NCI-H2107 treated with DMSO at 0.1 percent for 48 hours (cell line): ENCODE data around the gene VSTM4.

Source experiments
- DNase-seq: peaks from one replicate; lab custom pipeline; 2025; ENCODE audit not compliant: unreplicated experiment; lab: John Stamatoyannopoulos, UW

VSTM4 gene

DNA sequence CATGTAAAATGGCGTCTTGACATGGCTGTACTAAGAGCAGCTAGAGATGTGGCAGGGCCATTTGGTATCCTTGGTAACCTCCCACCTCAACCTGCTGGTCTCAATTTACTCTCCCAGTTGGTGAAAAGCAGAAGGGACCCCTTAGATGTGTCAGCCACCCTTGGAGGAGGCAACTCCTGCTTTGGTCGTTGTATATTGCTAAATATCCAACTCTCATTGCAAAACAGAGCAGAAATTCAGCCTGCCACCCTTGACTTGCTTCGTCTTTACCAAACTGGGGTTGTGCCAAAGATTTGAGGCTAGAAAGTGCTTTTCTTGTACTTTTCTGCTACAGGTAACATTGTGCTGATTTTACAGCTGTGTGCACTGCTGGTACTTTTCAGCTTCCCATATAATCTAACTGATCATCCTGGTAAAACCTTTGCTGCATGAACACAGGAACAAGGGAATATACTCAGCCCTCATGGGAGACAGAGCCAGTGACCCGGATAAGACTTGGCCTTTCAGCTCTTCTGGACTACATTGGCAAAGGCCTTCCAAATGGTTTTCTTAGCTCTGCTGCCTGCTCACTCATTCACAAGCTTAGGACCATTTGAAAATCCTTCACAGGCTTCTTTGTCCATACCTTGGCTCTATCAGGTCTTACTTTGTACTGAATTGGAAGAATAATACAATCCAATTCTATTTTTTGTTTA lies 2.2 kb upstream of the VSTM4 start:
- no peak for DNase-seq

DNA sequence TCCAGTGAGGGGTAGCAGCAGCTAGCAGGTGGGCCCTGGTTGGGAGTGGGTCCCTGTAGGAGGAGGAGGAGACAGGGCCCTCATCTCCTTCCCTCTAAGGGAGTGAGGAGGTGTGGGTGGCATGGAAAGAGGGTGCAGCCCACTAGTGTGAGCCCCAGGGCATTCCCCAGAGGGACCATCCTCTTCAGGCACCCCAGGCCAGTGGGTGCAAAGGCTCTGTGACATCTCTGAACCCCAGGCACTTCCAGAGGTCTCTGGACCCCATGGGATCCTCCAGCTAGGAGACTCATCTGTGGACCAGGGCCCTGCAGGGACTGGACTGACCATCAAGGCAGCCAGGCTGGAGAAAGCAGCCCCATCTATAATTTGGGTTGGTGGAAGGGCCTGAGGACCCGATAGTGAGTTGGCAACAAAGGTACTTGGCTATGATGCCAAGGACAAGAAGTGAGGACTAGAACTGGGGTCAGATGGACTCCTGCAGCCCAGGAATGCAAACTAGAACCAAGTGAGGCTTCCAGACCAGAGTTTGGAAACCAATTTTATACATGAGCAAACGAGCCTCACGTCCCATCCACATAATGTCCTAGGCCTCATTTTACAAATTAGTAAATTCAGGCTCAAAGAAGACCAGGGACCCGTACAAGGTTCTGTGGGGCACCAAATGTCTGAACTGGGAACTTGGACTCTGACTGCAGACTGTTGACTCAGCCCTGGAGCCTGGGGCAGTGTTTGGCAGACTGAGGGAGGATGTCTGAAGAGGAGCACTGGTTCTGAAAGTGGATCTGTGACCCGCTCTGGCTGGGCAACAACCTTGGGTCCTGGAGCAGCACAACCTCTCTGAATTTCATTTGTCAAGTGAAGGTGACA lies 1.4 kb upstream of the VSTM4 start:
- DNase-seq: no peak

DNA sequence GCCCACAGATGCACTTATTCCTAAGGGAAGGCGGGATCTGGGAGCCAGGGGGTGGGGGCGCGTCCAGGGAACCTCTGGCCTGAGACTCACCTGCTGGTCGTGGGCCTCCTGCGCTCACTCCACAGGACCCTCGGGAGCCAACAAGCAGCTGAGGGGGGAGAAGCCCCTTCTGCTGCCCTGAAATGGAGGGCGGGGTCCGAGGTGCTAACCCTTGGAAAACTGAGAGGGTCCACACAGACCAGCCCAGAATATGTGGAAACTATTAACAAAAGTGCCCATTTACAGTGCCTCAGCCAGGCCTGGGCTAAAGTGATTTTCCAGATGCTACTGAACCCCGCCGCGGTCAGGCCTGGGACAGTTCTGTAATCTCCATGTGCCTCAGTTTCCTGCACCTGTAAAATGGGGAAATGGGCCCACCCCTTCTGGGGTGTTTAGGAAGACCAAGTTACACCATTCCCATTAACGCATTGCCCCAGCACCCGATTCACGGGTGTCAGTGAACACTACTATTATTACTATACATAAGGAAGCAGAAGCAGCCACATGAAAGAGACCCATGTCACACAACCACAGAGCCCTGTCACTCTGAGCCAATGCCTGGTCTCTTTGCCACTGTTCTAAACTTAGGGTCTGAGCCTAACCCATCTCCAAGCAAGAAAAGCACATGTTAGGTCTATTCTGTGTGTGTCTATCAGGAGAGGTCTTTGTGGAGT lies 630 bp upstream of the VSTM4 start:
- DNase-seq: no peak

DNA sequence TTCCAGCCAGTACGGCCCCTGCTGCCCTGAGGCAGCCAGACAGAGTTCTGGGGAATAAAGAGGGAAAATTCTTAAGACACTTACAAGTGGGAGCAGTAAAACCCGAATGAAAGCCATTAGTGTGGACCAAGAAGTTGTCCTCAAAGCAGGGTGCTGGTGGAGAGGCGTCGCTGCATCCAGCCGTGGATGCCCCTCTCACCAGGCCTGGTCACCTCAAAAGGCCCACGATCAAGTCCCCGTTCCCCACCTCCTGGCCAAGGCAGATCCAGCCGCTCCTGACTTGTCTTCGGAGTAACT lies 656 bp downstream of the VSTM4 start:
- DNase-seq: no peak

DNA sequence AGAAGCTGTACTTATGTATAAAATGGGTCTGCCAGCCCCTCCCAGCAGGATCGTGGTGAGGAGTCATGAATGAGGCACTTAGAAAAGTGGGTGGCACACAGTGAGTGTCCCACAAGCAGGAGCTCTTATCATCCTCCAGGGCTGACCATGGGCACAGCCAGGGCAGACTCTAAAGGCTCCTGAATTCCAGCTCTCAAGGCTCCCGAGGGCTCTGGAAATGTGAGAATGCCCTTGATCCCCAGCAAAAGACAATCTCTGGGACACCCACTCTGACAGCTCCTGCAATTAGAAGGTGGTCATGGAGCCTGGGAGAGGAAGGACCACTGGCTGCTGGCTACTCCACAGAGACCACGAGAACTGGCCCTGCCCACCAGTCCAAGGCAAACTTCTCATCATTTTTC lies 1.6 kb downstream of the VSTM4 start:
- DNase-seq: no peak

DNA sequence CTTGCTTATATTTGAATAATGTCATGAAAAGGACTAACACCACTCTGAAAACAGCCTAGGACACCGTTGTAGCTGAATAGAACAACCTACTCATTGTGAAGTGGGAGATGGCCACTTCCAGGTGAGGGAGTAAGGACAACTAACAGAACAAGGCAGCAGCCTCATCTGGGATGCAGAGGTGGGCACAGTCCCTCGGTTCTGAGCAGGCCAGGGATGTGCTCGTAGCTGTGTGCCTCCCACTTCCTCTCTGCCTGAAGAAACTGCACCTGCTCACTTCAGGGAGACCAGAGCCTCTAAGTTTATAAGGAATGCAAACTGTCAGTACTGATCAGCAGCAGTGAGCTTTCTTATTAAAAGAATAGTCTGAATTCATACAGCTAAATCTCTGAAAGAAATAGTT lies 2.5 kb downstream of the VSTM4 start:
- DNase-seq: no peak

DNA sequence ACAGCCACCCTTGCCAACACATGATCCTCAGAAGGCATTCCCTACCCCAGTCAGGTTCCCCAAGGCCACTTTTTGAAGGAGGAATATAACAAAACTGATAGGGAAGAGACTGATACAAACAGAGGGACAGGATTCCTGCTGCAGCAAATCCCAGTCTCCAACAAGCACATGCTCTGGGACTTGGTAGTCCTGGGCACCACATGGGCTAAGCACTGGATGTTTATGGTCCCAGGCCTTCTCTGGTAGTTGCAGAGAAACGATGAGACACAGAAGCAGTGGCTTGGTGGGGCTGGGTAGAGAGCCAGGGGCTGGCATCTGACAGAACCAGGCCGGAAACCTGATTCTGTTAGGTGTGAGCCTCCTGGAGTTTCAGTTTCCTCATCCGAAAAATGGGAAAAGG lies 3.2 kb downstream of the VSTM4 start:
- no peak for DNase-seq

DNA sequence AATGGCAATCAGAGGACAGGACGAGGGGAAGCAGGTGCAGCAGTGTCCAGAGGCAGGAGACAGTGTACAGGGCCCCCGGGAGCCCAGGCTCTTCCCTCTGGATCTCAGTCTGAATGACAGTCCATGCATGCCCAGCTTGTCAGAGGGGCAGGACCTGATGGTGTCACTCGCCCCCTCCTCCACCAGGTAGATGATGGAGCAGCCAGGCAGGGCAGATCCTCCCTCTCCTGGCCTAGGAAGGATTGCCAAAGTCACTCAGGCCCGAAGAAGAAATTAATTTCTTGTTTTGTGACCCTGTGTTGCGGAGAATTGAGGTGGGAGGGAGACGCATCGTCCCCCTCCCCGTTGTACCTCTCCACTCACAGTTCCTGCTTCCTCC lies 4.0 kb downstream of the VSTM4 start:
- no peak for DNase-seq

DNA sequence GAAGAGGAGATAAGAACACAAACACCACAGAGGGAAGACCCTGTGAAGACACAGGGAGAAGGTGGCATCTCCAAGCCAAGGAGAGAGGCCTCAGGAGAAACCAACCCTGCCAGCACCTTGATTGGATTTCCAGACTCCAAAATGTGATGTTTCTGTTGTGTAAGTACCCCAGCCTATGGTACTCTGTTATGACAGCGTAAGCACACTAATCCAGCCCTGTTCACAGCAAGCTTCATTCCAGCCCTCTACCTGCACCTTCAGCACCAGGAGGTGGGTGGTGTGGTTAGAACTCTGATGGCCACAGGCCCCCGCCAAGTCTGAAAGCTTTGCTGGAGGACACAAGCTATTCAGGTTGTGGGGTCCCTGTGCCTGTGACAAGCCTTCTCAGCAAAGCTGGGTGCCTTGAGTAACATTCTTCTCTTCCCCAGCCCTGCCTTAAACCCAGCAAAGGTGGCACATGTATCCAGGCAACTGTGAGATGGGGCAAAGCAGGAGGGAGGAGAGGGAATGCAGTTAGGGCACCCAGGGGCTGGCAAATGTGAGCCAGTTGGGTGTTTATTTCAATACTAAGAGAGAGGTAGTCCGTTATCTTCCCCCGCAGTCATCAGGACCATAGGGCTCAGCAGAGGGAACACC lies 4.5 kb downstream of the VSTM4 start:
- no peak for DNase-seq

DNA sequence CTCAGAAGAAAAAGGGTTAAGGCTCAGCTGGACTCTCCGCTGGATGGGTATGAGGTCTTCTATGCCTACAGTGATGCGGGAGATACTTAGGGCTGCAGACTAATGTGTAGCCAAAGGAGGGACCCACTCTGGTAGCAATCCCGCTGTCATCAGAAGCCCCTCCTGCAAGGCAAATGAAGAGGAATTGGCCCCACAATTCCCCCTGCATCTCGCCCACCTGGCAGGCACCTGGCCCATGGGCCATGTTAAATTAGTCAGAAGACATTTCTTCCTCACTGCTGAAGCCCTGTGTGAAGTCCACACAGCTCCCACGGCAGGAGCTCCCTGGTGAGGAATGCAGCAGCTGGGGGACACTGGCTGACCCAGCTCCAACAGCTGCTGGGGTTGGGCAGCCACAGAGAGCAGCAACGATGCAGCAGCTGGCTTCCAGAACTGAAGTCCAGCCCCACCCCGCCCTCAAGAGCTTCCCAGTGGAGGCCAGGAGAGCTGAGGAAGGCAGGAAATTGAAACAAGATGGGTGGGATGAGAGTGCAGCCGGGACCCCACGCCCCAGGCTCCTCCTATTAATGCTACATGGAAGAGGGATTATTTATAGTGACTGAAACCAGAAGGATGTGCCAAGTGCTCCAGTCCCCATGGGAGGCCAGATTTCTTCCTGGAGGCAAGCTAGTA lies 5.5 kb downstream of the VSTM4 start:
- DNase-seq: no peak

DNA sequence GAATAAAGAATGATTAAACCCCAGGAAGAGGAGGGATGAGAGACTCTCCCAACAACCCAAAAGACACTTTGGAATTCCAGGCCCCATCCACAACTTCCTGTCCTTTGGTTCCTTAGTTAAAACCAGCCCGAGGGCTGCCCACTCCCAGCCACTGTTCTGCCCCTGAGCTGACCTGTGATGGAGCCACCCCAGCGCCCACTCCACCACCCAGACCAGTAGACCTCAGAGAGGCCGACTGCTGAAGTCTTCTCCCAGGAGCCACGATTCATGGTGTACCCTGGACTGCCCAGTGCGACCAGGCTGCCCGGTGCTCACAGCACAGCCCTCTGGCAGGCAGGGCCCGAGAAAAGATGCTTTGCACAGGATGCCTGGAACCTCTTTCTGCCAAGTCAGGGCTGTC lies 6.7 kb downstream of the VSTM4 start:
- no peak for DNase-seq

DNA sequence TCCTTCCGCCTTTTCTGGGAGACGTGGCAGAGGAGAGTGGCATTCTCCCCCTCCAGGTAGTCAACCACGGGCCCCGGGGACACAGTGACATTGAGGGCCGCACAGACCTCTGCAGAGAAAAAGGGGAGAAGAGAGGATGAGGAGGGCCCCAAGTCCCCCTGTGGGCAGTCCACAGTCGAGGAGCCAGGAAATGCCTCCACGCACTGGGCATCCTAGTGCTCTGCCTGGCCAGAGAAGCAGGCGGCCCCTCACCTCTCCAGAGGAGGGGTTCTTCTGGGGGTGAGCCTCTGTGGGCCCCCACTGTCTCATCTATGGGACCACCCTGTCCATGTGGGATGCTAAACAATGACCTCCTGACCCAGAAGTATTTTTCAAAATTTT lies 7.4 kb downstream of the VSTM4 start:
- DNase-seq: no peak

DNA sequence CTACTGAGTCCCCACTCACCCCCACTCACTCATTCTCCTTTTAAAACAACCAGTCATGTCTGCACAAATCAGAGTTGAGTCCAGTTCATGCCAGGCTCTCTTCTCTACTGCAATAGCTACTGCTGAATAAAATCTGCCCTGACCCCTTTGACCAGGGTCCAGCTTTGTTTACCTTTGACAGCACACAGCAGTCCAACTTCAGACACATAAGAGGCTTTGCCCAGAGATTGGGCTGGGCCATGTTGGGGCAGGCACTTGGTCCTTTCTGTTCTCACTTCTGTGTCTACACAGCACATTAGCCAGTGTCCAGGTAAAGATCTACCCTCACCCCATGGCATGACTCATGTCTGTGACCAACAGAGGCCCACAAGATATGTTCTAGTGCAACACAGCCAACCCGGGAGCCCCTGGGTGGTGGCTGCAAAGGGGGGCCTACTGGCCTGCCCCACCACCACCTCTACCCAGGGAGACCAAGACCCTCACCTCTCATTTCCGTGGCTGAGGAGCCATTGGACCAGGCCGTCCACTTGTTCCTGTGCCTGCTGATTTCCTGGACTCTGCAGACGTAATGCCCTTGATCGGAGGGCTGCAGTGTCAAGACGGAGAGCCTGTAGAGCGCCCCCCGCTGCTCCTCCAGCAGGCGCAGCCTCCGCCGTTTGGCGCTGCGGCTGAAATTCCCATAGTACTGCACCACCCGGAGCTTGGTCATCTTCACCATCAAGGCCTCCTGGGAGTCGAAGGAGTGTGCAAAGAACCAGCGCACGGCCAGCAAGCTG lies 8.0 kb downstream of the VSTM4 start:
- no peak for DNase-seq

DNA sequence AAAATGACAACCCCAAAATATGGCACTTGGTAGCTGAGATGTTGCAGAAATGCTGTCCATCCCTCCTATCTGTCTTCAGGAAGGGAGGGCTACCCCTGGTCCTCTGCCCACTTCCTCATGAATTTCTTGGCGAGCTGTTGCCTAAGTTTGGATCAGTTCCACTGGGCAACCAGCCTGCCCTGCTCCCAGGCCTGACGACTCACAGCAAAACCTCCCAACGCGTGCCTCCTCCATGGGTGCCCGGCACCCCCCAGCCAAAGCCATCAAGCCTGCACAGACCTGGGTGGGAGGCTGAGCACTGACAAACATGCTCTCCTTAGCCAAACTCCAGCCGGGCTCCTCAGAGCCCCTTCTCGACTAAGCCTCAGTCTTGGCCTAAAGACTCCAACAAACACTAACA lies 8.9 kb downstream of the VSTM4 start:
- DNase-seq: no peak

DNA sequence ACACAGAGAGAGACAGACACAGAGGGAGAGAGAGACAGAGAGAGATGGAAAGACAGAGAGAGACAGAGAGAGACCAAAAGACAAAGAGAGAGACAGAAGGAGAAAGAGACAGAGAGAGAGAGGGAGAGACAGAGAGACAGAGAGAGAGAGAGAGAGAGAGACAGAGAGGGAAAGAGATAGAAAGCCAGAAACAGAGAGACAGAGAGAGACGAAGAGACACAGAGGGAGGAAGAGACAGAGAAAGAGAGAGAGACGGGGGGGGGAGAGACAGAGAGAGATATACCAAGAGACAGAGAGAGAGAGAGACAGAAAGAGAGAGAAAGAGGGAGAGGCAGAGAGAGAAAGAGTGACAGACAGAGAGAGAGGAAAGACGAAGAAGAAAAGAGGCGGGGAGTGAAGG lies 10.2 kb downstream of the VSTM4 start:
- DNase-seq: no peak

DNA sequence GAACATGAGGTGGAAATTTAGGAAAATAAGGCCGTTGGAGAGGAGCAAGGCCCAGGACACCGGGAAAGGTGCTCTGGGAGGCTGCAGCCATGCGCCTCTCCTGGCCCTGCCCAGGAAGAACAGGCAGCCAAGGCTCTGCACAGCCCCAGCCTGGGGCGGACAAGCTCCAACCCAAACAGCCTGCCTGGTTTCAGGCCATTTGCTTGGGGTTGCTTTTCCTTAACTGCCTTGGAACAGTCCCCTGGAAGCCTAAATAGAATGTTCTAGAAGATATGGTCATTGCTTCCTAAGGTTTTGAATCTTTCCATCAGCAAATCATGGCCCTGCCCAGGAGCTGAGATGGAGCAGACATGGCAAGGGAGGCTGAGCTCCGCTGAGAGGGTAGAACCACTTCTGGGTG lies 11.0 kb downstream of the VSTM4 start:
- DNase-seq: no peak

DNA sequence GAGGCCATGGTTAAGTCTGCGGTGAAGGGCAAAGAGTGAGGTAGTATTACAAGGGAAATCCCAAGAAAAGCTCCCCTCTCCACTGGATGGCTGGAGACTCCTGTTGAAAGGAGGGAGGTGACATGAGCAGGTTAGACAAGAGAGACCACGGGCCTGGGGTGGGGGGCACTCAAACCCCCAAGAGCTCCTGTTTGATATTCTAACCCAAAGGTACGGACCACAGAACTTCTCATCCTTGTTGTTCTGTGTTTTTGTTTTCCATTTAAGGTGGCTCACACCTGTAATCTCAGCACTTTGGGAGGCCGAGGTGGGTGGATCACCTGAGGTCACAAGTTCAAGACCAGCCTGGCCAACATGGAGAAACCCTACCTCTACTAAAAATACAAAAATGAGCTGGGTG lies 11.6 kb downstream of the VSTM4 start:
- DNase-seq: no peak

DNA sequence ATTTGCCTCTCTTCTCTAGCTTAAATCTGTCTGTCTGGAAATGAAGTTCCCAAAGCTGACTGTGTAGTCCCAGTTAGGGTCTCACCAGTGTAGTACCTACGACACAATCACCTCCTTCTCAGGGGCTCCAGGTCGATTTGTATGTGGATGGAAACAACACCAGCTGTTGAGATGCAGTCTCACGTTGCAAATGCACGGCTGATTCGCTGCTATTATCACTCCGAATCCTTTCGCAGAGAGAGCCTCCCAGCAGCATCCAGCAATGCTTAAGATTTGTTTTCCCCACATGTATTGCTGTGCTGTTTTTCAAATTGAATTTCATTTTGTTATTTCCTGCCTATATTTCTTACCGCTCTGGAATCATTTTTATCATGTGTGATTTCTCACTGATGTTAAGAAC lies 16.3 kb downstream of the VSTM4 start:
- DNase-seq: no peak

DNA sequence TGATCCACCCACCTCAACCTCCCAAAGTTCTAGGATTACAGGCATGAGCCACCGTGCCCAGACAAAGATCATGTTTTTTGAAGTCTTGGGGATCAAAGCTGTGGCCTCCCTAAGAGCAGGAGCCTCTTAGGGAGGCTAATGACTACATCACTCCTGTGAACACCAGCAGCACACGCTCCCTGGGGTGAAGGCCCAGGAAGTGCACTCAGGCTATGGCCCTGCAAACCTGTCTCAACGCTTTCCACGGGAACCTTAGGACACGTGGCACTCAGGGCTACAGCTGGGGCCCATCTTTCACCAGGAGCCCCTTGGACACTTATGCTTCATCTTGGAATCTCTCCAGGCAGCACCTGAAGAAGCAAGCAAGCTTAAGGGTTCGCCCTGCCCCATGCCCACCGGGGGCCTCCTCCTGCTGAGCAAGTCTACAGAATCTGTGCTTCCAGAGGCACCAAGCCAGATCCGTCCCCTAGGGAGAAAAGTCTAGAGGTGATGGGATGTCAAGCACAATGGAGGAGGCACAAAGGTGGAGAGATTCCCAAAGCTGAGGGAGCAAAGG lies 18.4 kb downstream of the VSTM4 start:
- no peak for DNase-seq

DNA sequence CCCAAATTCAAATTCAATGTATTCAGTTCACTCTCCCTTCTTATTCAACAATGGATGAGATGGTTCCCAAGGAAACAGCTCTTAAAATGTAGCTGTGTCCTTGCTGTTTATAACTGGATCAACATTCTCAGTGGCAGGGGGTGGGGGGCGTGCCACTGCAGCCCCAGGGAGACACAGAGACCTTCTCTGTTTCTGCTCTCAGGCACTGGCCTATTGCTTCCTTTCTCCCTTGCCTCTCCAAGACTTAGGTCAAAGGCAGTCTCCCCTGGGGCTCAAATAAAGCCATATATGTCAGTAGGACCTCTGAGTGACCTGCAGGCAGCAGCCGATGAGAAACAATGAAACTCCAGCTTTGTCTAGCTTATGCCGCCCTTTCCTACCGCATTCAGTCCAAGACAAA lies 20.7 kb downstream of the VSTM4 start:
- no peak for DNase-seq
